GM18951 (cell line): ENCODE results near the gene NRIP2.

ENCODE experiments used
- POLR2A ChIP-seq: IDR thresholded peaks from 4 replicates; pipeline ENCODE4 v1.6.1; 2011; ENCODE audit warnings: mild to moderate bottlenecking; ENCODE audit not compliant: insufficient read length, insufficient read depth; ENCODE audit errors: extremely low read depth
- in situ Hi-C: fragments of 300-500 bp; cut with MboI; formaldehyde crosslinking; loops from one replicate; pipeline ENCODE4 v1.12.0; 2022; ENCODE audit warnings: low sequenced_read_pairs, mixed read lengths, inconsistent platforms; ENCODE audit not compliant: unreplicated experiment

Gene NRIP2

DNA sequence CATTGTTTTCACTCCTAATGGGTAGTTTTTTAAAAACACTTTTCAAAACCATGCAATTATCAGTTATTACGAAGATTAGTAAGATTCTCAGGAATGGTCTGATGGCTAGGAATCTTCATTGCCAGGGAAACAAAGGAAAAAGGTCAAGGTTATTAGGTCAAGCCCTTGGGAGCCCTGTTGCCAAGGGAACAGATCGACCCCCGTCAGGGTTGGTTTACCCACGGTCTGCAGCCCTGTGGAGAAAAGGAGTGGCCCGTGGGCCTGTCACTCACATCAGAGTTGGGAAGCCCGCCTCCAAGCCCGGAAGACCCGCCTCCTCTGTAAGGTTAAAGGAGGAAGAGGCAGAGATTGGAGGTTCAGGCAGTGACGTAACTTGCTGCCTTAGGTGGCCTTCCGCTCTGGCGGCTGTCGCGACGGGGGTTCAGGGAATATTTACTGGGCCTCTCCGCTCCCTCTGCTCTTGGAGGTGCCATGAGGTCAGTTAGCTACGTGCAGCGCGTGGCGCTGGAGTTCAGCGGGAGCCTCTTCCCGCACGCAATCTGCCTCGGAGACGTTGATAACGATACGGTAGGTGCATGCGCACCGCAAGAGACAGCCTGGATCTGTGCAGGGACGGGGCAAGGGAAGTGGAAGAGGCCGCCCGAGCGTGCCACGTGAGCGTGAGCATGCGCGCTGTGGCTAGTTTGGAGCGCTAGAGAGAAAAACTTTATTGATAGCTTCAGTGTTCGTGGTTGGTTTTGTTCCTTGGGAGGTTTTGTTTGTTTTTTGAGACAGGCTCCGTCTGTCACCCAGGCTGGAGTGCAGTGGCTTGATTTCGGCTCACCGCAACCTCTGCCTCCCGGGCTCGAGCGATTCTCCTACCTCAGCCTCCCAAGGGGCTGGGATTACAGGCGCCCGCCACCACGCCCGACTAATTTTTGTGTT is 22.3 kb downstream of the NRIP2 start, which contains the start of gene ITFG2:
Gene ITFG2 (plus strand): TSS at position 379 of the 924 bp plus-strand sequence. CDS start 93 bp downstream, at position 472.
- in situ Hi-C loops, result no loop called here
- TF ChIP-seq POLR2A, result peak; percentile 98

DNA sequence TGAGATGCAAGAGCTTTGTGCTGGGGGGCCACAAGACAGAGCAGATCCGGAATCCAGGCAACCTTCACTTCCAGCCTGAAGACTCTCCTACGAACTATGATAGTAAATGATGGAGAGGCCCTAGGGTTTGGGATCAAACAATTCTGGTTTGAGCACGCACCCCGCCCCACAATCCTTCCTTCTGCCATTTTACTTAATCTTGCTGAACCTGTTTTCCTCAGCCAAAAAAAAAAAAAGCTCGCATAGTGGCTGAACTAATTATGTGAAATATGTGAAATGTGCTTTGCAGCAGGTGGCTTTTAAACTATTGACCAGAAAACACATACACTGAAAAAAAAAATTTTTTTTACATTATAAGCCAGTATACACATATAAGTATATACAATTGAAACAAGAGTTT is 23.0 kb downstream of the NRIP2 start:
- no peak for TF ChIP-seq POLR2A
- in situ Hi-C loops, result no loop called here

GRCh38 chr12:2806700-2807099 is 28.1 kb downstream of the NRIP2 start:
- no peak for TF ChIP-seq POLR2A

GRCh38 chr12:2805143-2805520 is 29.7 kb downstream of the NRIP2 start:
- in situ Hi-C loops, result no loop called here
- no peak for TF ChIP-seq POLR2A

More at GRCh38 chr12:2806700-2807099, 28.1 kb downstream of the NRIP2 start:
- in situ Hi-C loops, result no loop called here

DNA sequence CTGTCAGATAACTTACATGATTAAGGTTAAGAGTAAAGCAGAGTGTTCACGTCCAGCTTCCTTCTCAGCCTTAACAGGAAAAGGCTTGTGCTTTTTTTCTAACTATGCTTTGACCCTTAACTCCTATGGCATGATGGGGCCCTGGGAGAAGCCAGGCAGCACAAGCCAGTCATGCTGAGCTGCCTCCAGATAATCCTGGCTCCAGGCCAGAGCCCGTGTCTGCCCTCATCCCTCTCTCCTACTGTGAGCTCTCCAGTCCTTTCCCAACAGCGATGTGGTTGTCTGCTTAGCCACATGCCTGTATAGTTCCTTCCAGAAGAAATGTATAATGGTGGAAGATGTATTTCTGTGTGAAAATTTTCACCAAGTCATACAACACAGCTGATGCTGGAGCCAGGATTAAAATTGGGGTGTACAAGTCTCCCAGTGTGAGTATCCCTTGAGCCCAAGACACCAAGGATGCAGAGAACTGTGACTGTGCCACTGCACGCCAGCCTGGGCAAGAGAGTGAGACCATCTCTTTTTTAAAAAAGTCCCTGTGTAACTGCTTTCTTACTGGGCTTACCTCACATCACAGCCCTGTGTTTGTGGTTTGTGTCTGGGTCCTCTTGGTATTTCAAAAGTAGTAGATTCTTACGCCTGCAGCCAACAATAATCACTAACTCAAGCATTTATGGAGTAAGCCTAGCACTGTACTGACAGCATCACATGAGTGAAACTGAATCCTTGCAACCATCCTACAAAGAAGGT is 30.3 kb downstream of the NRIP2 start:
- no peak for TF ChIP-seq POLR2A

DNA sequence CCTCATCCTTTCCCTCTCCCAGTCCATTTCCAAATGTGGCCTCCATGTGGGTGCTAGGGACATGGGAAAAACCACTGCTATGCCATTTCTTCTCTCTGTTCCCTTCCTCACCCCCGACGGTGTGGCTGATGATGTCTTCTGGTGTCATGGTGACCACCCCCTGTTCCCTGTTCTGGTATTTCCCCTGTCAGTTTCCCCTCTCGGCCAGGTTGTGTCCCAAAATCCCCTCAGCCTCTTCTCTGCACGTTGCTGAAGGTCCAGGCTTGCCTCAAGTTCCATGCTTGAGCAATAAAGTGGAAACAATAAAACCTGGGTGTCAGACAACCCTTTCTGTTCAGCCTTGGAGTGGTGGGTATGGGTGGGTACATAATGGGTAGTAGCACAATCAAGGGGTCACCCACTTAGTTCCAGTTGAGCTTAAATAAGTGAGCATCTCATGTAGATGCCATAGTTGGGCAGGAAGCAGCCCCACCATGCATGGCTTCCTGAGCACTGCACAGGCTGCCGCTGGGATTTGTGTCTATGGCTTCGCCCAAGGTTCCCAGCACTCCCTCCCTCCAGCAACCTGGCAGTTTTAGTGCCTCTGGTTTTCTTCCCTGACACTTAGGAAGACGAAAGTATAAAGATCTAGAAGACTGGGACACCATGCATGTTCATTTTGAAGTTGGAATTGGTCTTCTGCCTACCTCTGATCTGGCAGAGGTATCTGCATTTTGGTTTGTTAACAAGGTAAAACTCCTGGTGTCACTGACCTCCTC is 31.0 kb downstream of the NRIP2 start:
- in situ Hi-C loops, result no loop called here
- TF ChIP-seq POLR2A, result no peak

More for the DNA sequence above, 30.3 kb downstream of the NRIP2 start:
- in situ Hi-C loops, result no loop called here

- in situ Hi-C loops, result no loop called here
Observed at GRCh38 chr12:2801044-2801783, 33.6 kb downstream of the NRIP2 start.

DNA sequence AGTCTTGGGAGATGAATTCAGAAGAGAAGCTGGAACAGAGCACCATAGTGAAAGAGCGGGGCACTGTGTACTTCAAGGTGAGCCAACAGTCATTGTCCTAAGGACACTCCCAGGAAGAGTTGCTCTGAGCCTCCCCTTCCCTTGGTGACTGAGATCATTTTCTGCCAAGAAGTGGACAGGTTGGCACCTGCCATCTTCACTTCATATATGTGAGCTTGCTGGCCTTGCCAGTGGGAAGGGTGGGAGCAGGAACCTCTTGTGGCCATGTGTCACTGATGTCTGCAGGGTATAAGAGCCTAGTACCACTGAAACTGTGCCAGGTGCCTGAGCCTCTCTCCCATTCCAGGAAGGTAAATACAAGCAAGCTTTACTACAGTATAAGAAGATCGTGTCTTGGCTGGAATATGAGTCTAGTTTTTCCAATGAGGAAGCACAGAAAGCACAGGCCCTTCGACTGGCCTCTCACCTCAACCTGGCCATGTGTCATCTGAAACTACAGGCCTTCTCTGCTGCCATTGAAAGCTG is 34.7 kb downstream of the NRIP2 start:
- in situ Hi-C loops, result no loop called here
- no peak for TF ChIP-seq POLR2A

More at GRCh38 chr12:2801044-2801783, 33.6 kb downstream of the NRIP2 start:
- no peak for TF ChIP-seq POLR2A

DNA sequence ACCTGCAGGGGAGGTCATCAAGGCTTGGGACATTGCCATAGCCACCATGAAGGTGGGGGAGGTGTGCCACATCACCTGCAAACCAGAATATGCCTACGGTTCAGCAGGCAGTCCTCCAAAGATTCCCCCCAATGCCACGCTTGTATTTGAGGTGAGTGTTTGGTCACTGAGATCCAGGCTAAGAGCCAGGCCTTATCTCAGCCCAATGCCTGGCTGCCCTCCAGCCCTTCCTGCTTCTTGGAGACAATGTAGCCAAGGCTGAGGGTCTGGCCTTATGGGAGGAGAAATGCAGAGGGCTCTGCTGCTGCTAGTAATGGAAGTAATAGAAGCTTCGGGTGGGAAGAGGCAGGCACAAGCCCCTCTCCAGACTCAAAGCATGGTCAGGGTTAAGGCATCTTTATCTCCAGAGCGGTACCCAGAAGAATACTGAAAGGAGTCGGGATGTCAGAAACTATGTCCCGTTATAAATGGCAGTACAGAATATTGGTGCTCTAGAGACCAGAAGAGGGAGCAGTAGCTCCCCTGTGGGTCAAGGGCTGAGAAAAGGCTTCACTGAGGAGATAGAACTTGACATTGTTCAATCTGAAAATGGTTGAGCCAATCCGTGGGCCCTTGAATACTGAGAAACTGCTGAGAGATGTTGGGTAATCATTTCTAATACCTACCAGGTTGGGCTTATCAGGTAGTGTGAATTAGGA is 37.0 kb downstream of the NRIP2 start:
- in situ Hi-C loops, result no loop called here
- no peak for TF ChIP-seq POLR2A

GRCh38 chr12:2796187-2796666 is 38.6 kb downstream of the NRIP2 start:
- in situ Hi-C loops, result no loop called here
- no peak for TF ChIP-seq POLR2A

- peak; percentile 53 for TF ChIP-seq POLR2A
- in situ Hi-C loops, result no loop called here
Observed at GRCh38 chr12:2795291-2796186, 39.3 kb downstream of the NRIP2 start.
